C4-2B (cell line): ENCODE measurements around the gene TGM2.

ENCODE experiments used
- H3K27ac ChIP-seq: fragments of 450-650 bp; 2 replicates; pipeline ENCODE4 v1.5.1; 2017
- CTCF ChIP-seq: fragments of 450-650 bp; conservative IDR thresholded peaks from 2 replicates; pipeline ENCODE4 v1.5.1; 2017; ENCODE audit warnings: mild to moderate bottlenecking
- ZFX ChIP-seq: fragments of 450-650 bp; IDR thresholded peaks from 2 replicates; pipeline ENCODE4 v1.6.1; 2017

Gene TGM2

DNA sequence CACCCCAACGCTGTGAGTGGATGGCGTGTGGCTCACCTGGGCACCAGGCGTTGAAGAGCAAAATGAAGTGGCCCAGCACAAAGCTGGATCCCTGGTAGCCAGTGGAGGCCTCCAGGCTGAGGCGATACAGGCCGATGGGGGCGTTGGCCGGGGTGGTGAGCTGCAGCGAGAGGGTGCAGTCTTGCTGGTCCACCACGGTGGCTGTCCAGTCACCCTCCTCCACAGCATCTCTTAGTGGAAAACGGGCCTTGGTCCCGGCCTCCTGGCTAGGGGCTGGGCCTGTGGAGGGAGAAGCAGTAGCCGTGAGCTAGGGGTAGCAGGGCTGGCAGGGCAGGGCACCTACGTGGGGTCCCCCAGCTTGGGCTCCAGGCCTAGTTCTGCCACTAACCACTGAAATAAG lies 9.3 kb downstream of the TGM2 start:
- no peak overlapping the region for H3K27ac ChIP-seq
- TF ChIP-seq CTCF (no peak), ZFX (no peak)

DNA sequence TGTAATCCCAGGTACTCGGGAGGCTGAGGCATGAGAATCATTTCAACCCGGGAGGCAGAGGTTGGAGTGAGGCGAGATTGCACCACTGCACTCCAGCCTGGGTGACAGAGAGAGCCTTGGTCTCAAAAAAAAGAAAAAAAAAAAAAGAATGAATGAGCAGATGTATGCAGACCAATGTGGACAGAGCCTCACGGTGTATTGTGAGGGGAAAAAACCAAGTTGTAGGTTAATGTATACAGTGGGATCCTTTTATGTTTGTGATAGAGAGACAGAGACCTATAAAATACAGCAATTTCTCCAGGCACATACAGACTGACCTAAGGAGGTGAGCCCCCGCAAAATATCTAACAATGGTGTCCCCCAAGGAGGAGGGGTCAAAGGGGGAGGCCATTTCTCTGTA lies 11.7 kb downstream of the TGM2 start:
- no peak overlapping the region for H3K27ac ChIP-seq
- TF ChIP-seq CTCF, result no peak
- TF ChIP-seq ZFX, result no peak

GRCh38 chr20:38152621-38153221 lies 12.3 kb downstream of the TGM2 start:
- TF ChIP-seq ZFX (no peak), CTCF (no peak)
- H3K27ac ChIP-seq, result no peak overlapping the region

DNA sequence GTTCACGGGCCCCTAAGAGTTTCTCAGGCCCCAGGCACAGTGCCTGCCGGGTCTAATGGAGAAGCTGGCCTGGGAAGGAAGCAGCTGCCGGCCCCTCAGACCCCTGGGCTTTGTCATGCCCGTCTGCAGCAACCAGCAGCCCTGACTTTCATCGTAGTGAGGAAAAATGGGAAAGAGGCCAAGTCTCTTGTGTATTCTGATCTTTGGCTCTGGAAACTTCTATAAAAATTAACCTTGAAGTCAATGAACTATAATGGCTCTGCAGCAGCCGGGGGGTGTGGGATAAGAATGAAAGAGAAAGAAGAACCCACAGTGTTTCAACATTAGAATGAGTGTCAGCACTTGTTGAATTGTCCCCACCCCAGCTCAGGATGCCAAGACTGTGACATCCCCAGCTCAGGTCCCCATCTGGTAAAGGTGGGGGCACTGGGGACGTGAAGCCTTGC lies 12.9 kb downstream of the TGM2 start:
- TF ChIP-seq CTCF, result no peak
- no peak for TF ChIP-seq ZFX
- H3K27ac ChIP-seq, result no peak overlapping the region

DNA sequence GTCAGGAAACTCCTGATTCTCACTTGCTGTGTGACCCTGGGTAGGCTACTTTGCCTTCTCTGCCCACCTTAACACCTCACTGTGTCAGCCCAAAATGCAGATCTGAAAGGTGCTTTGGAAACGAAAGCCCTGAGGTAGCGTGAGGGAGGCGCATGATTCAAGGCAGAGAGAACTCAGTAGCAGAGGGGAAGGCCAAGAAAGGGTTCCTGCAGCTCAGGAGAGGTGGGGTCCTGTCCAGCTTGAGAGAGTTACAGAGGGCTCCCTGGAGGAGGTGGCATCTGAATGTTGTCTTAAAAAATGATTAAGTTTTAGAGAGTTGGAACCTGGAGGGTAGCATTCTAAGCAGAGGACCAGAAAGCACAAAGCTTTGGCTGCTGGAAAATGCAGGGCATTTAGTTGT lies 13.6 kb downstream of the TGM2 start:
- no peak overlapping the region for H3K27ac ChIP-seq
- no peak for TF ChIP-seq CTCF
- TF ChIP-seq ZFX, result no peak

DNA sequence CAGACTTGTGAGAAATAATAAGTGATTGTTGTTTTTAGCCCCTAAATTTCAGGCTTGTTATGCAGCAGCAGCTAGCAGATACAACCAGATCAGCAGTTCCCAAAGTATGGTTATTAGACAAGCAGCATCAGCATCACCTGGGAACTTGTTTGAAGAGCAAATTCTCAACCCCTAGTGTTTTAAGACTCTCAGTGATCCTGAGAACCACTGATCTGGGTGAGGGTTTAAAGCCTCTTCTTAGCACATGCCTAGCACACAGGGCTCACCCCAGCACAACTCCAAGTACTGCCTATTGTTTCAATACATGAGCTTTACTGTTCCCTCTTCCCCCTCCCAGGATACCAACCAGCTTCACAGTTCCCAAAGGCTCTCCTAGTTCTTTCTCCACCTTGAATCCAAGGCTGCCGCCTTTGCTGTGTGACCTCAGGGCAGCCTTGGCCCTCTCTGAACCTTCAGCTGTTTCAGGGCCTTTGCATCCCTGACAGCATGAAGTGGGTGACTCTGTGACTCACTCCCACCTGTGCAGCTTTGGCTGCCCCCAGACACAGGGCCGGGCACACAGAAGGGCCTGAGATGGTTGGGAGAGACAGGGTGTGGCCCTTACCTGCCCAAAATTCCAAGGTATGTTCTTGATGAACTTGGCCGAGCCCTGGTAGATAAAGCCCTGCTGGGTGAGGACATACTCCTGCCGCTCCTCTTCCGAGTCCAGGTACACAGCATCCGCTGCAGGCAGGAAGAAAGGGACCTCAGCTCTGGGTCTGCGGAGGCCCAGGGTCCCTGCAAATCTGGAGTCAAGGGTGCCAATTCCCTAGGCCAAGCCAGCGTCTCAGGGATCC lies 14.5 kb downstream of the TGM2 start:
- no peak overlapping the region for H3K27ac ChIP-seq
- TF ChIP-seq ZFX, result no peak
- TF ChIP-seq CTCF, result no peak

DNA sequence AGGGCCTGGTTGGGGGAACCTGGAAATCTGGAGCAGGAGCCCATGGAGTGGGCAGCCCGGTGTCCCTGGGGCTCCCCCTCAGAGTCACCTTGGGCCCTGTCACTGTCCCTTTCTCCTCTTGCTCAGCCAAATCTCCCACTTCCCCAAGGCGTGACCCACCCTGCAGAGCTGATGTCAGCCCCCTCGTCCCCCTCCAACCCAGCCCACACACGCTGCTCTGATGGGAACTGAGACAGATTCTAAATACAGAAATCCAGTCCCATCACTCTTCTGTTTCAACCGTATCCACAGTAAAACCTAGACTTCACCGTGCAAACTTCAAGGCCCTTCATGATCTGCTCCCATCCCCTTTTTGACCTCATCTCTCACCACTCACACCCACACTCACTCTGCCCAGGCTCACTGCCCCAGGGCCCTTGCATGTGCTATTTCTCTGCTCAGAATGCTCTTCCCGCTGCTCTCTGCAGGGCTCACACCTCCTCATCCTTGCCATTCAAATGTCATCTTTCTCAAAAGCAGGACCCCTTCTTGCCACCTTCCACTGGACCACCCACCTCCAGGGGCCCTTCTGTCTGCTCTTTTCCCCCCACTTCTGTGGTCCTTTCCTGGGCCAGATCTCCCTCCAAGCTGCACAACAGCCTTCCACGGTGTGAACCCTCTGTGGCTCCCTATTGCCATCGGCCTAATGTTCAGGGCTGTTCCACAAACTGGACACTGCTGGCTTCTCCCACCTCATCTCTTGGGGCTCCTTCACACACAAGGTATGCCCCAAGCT lies 16.6 kb downstream of the TGM2 start:
- TF ChIP-seq CTCF (no peak), ZFX (no peak)
- H3K27ac ChIP-seq, result no peak overlapping the region
